ENCODE results near the gene EDEM3.

EDEM3 gene

DNA sequence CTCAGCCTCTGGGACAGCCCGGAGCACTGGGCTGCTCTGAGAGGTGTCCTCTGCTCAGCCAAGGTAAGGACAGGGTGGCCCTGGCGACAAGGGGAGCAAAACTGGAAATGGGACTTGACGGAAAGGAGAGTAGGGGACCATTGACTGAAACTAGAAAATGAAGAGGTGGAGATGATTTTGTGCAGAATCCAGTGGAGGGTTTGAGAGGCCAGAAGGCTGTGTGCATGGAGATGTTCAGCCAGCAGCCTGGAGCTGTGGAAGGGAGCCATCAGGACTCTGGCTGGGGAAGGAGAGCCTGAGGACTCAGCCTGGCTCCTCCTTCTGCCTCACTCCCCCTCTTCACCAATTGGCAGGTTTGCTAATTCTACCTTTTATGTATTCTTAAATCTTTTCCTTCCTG lies 114.2 kb downstream of the EDEM3 start:
- no peak for DNase-seq (ENCODE audit: low read depth, low spot score)
- no CpG with 5 or more reads among the region's 3 CpGs for WGBS (ENCODE audit: insufficient coverage, insufficient read length)
- no peaks in the 10 kb centered on the region for H3K9me3 ChIP-seq (ENCODE audit: control insufficient read depth, insufficient read depth, low read length)
- no peak overlapping the region for H3K4me3 ChIP-seq (ENCODE audit: low read length)
- no peak overlapping the region for H3K27ac ChIP-seq (ENCODE audit: low read length)
- H3K27me3 ChIP-seq (ENCODE audit: control insufficient read depth, insufficient read depth, low read length): no peaks in the 10 kb centered on the region
- no peaks in the 10 kb centered on the region for H3K4me1 ChIP-seq (ENCODE audit: control insufficient read depth, insufficient read depth, low read length)
- H3K36me3 ChIP-seq (ENCODE audit: control insufficient read depth, insufficient read depth, low read length): no peaks in the 10 kb centered on the region

All from iPS DF 6.9 (cell line).